Thymus (tissue), 2 donors: ENCODE measurements around the gene TANC1. TPM values are rescaled to one million over a fixed set of nuclear protein-coding genes. Genes with fewer than 3 reads are reported as not detected.

Experiments used
- polyA plus RNA-seq: library from polyadenylated mRNA; stranded (reverse); fragments of 200-250 nt; gene quantifications from one replicate; pipeline ENCODE4 v1.2.3, GENCODE V29; 2013
- total RNA-seq: library from RNA; stranded (reverse); fragments of 120-200 nt; gene quantifications from one replicate; pipeline ENCODE4 v1.2.4, GENCODE V29; 2013
- donor health status: healthy.

The TANC1 gene
- total and polyA plus RNA-seq, 2 donors, result 3.5 to 13.0 TPM

Other genes with a start within 250 kb of the TANC1 start
- 2.9 TPM for gene DAPL1, start 173.3 kb upstream of the TANC1 start, total RNA-seq
- 47.4 TPM for gene DAPL1, start 173.3 kb upstream of the TANC1 start, polyA plus RNA-seq